Lung (tissue), 13 donors: ENCODE results near the gene SIN3B. TPM values are rescaled to one million over a fixed set of nuclear protein-coding genes. Genes with fewer than 3 reads are reported as not detected.

Source experiments
- ATAC-seq: fragments of 200-7000 bp; cut with Tn5 transposase; one replicate; pipeline ENCODE4 v1.9.1; 2020; ENCODE audit warnings: moderate number of reproducible peaks; ENCODE audit not compliant: insufficient read depth, low FRiP score
- DNase-seq, 3 donors: peaks; one replicate each; pipeline ENCODE4 v3.0.0-alpha.2; 2013 to 2017
- H3K27ac ChIP-seq, 2 donors: one replicate each; pipeline ENCODE4 v1.5.1; 2013; ENCODE audit warnings: mild to moderate bottlenecking in 2 of 2, moderate library complexity in 2 of 2, control low read depth in 1 of 2, inconsistent platforms in 1 of 2, low read depth in 1 of 2, low read length in 1 of 2
- H3K27me3 ChIP-seq, 3 donors: one replicate each; pipeline ENCODE4 v1.5.1; 2013; ENCODE audit warnings: low read length in 2 of 3; ENCODE audit not compliant: control insufficient read depth in 3 of 3, insufficient read depth in 3 of 3
- H3K36me3 ChIP-seq, 4 donors: one replicate each; pipeline ENCODE4 v1.5.1; 2013; ENCODE audit warnings: low read length in 4 of 4, mild to moderate bottlenecking in 1 of 4, moderate library complexity in 1 of 4; ENCODE audit not compliant: control insufficient read depth in 4 of 4, insufficient read depth in 4 of 4
- H3K4me1 ChIP-seq, 5 donors: one replicate each; pipeline ENCODE4 v1.5.1; 2013; ENCODE audit warnings: low read length in 5 of 5, mild to moderate bottlenecking in 2 of 5, moderate library complexity in 1 of 5; ENCODE audit not compliant: control insufficient read depth in 5 of 5, insufficient read depth in 5 of 5
- H3K4me3 ChIP-seq: one replicate; pipeline ENCODE4 v1.5.1; 2013; ENCODE audit warnings: mild to moderate bottlenecking, control low read depth, moderate library complexity
- H3K9ac ChIP-seq, 2 donors: one replicate each; pipeline ENCODE4 v1.5.1; 2013; ENCODE audit warnings: low read length in 2 of 2, control low read depth in 1 of 2; ENCODE audit not compliant: insufficient read depth in 1 of 2
- H3K9me3 ChIP-seq, 4 donors: one replicate each; pipeline ENCODE4 v1.5.1; 2013; ENCODE audit warnings: low read length in 3 of 4, mild to moderate bottlenecking in 1 of 4, moderate library complexity in 1 of 4; ENCODE audit not compliant: control insufficient read depth in 4 of 4, insufficient read depth in 3 of 4
- WGBS, 2 donors: extraction: QIAGEN DNeasy Blood & Tissue Kit; methylation state at CpG; one replicate each; pipeline ENCODE4 v1.1.7; 2013; 5-methylcytosine and 5-hydroxymethylcytosine counted together
- polyA plus RNA-seq, 2 donors: library from polyadenylated mRNA; stranded (reverse); fragments of 200-250 nt; gene quantifications; one replicate each; pipeline ENCODE4 v1.2.1, GENCODE V29; 2013
- small RNA-seq: library from RNA; depleted of rRNA; stranded (forward); fragments of <200 nt; gene quantifications from one replicate; pipeline ENCODE3, GENCODE V24; 2014; ENCODE audit warnings: low replicate concordance
- total RNA-seq, 2 donors: library from RNA; depleted of rRNA in 1 of 2; stranded (reverse); fragments of >200 nt in 1 of 2; gene quantifications; one replicate each; pipeline ENCODE4 v1.2.1, GENCODE V29; 2014 to 2021
- TF ChIP-seq, protein P1 (sequence below): IDR thresholded peaks from 2 replicates; pipeline ENCODE4 v1.5.1; 2012; ENCODE audit warnings: mild to moderate bottlenecking; ENCODE audit errors: control extremely low read depth, extremely low read depth
- donor health status: control.
- donor health status: control.
- donor health status: Bipolar disorder and iron deficiency.
- donor health status: healthy.
- donor health status: DM: yes; HTN: yes; CAD: no.

Gene SIN3B
- total and polyA plus RNA-seq, 4 donors: 29.5 to 63.9 (median 54.5) TPM

DNA sequence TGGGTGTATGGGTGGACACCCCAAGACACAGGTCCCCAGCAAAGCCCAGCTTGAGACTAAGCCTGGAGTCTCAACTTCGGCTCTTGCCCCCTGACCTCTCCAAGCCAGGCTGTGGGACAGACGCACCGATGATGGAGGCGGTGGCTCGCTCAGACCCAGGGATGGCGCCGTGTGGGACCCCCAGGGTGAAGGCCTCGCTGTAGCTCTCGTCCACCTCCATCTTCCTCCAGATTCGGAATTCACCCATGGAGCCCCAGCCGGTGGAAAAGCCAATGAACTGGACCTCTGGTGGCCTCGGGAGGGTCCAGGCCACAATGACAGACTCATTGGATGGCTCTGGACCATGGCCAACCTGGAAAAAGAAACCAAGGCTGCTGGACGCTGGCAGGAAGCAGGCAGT is 98.7 kb downstream of the SIN3B start:
- DNase-seq (no peak), ATAC-seq (no peak)
- TF ChIP-seq, protein P1, sequence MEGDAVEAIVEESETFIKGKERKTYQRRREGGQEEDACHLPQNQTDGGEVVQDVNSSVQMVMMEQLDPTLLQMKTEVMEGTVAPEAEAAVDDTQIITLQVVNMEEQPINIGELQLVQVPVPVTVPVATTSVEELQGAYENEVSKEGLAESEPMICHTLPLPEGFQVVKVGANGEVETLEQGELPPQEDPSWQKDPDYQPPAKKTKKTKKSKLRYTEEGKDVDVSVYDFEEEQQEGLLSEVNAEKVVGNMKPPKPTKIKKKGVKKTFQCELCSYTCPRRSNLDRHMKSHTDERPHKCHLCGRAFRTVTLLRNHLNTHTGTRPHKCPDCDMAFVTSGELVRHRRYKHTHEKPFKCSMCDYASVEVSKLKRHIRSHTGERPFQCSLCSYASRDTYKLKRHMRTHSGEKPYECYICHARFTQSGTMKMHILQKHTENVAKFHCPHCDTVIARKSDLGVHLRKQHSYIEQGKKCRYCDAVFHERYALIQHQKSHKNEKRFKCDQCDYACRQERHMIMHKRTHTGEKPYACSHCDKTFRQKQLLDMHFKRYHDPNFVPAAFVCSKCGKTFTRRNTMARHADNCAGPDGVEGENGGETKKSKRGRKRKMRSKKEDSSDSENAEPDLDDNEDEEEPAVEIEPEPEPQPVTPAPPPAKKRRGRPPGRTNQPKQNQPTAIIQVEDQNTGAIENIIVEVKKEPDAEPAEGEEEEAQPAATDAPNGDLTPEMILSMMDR: no peak
- Histone ChIP-seq H3K27ac (no peak overlapping the region), H3K36me3 (peaks cover 0 to 26% (median 11%) of the 10 kb centered on the region in 4 donors), H3K4me1 (no peaks in the 10 kb centered on the region), H3K9me3 (peaks cover 0 to 10% (median 4%) of the 10 kb centered on the region in 4 donors), H3K9ac (no peak overlapping the region), H3K27me3 (no peaks in the 10 kb centered on the region), H3K4me3 (no peak overlapping the region)
- 93 to 96% methylated on average over 13 of the region's 13 CpGs for WGBS, 2 donors

DNA sequence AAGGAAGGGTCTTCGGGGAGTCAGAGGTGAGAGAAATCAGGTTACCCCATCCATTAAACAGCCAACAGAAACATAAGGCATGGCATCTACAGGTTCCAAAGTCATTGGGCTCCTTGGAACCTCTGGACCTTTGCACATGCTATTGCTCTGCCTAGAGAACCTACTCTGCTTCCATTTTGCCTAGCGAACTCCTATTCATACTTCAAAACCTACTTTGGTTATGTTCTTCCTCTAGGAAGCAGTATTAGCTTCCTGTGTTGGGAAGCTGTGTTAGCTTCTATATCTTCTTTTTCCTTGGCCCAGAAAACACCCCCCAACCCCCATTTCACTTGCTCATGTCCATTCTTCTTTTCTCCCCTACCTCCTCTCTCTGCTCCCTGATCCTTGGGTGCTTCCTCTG is 99.2 kb downstream of the SIN3B start:
- Histone ChIP-seq H3K36me3 (peaks cover 0 to 26% (median 9%) of the 10 kb centered on the region in 4 donors), H3K9ac (no peak overlapping the region), H3K27ac (no peak overlapping the region), H3K4me1 (no peaks in the 10 kb centered on the region), H3K27me3 (no peaks in the 10 kb centered on the region), H3K4me3 (no peak overlapping the region), H3K9me3 (peaks cover 0 to 10% (median 4%) of the 10 kb centered on the region in 4 donors)
- DNase-seq (no peak), ATAC-seq (no peak)
- TF ChIP-seq, protein P1: no peak
- WGBS, 2 donors: 97 to 100% methylated on average over 2 of the region's 2 CpGs

DNA sequence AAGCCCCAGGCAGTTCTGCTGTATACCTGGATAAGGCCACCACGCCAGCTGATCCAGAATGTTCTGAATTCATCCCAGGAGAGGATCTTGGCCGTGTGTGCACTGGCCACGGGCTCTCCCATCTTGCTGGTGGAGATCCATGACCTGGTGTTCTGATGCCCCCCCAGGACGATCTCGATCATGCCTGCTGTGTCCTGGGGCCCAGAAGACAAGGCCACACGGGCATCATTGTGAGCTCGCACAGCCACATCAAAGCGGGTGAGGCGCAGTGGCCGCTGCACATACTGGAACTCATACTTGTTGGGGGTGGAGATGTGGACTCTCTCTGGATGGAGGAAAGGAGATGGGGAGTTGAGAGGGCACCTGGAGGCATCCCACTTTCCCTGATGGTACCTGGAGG is 99.7 kb downstream of the SIN3B start:
- peaks cover 0 to 10% (median 4%) of the 10 kb centered on the region in 4 donors for H3K9me3 ChIP-seq

More for the DNA sequence above, 99.7 kb downstream of the SIN3B start:
- H3K27ac ChIP-seq: no peak overlapping the region
- H3K36me3 ChIP-seq: peaks cover 0 to 26% (median 9%) of the 10 kb centered on the region in 4 donors
- WGBS, 2 donors: 97 to 98% methylated on average over 10 of the region's 10 CpGs
- ATAC-seq: no peak
- TF ChIP-seq, protein P1: no peak
- no peaks in the 10 kb centered on the region for H3K27me3 ChIP-seq
- no peak overlapping the region for H3K4me3 ChIP-seq
- no peak for DNase-seq
- no peak overlapping the region for H3K9ac ChIP-seq
- no peaks in the 10 kb centered on the region for H3K4me1 ChIP-seq

Small RNAs within 50 kb of the gene (small RNA-seq; reads per million reads assigned to genes)
- gene AC008737.3 (not detected), gene RN7SL823P (not detected), gene RN7SL835P (not detected)

Other genes with a start within 250 kb of the SIN3B start
- 10 to 100 TPM in 1 of 2 donors, 1 to 10 TPM in 1; 8.9 to 18.2 TPM for gene MED26, start 201.2 kb upstream of the SIN3B start, total RNA-seq
- 1 to 10 TPM; 7.0 to 7.4 TPM for gene MED26, start 201.2 kb upstream of the SIN3B start, polyA plus RNA-seq
- 10 to 100 TPM; 78.8 to 78.9 TPM for gene SMIM7, start 169.3 kb upstream of the SIN3B start, total RNA-seq
- gene SMIM7, start 169.3 kb upstream of the SIN3B start, polyA plus RNA-seq: 10 to 100 TPM; 68.0 to 86.3 TPM
- 1 to 10 TPM; 3.9 to 6.2 TPM for gene TMEM38A, start 168.3 kb upstream of the SIN3B start, total RNA-seq
- gene TMEM38A, start 168.3 kb upstream of the SIN3B start, polyA plus RNA-seq: 1 to 10 TPM; 3.6 to 3.8 TPM
- gene NWD1, start 109.6 kb upstream of the SIN3B start, total RNA-seq: 1 to 10 TPM; 7.3 to 7.6 TPM
- 1 to 10 TPM in 1 of 2 donors, under 1 TPM in 1; 0.55 to 2.6 TPM for gene NWD1, start 109.6 kb upstream of the SIN3B start, polyA plus RNA-seq
- 10 to 100 TPM in 1 of 2 donors, 1 to 10 TPM in 1; 5.8 to 76.8 TPM for gene F2RL3, start 59.6 kb downstream of the SIN3B start, total RNA-seq
- 10 to 100 TPM; 45.2 to 60.8 TPM for gene F2RL3, start 59.6 kb downstream of the SIN3B start, polyA plus RNA-seq
- gene CPAMD8, start 197.4 kb downstream of the SIN3B start, total RNA-seq: 100 to 1,000 TPM in 1 of 2 donors, 10 to 100 TPM in 1; 38.5 to 143 TPM
- gene CPAMD8, start 197.4 kb downstream of the SIN3B start, polyA plus RNA-seq: 10 to 100 TPM in 1 of 2 donors, 1 to 10 TPM in 1; 9.6 to 24.3 TPM
- 1 to 10 TPM; 8.4 to 8.5 TPM for gene HAUS8, start 246.1 kb downstream of the SIN3B start, total RNA-seq
- 10 to 100 TPM in 1 of 2 donors, 1 to 10 TPM in 1; 6.1 to 13.8 TPM for gene HAUS8, start 246.1 kb downstream of the SIN3B start, polyA plus RNA-seq
- 100 to 1,000 TPM in 1 of 2 donors, 10 to 100 TPM in 1; 44.3 to 121 TPM for gene MYO9B, start 246.4 kb downstream of the SIN3B start, total RNA-seq
- gene MYO9B, start 246.4 kb downstream of the SIN3B start, polyA plus RNA-seq: 10 to 100 TPM; 95.2 to 99.2 TPM